ENCODE results near the gene SEPTIN11.
"Not testable (repeated sequence)": the region's sequence is repeated elsewhere in the genome, so short reads cannot be mapped to it uniquely, and the experiment has no call there.

Gene SEPTIN11

GRCh38 chr4:76952656-76953582 is 3.4 kb downstream of the SEPTIN11 start:
- FAIRE-seq, result no peak

- FAIRE-seq, result no peak
These were observed 4.4 kb downstream of the SEPTIN11 start for GRCh38 chr4:76953956-76954355.

DNA sequence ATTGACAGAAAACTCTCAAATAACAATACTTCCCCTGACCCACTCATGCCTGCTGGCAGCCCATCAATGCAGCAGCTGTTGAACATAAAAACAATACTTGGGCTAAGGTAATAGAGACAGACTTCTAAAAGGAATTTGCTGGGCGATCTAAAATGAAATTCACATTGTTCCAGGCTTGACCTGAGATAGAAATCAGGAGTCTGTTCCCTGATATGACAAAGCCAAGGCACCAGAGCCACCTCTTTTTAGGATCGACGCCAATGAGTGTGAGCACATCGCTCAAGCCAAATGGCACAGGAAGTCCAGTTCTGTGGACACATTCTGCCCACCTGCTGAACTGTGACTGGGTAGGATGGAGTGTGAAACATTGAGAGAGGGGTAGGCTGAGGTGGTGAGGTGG is 4.9 kb downstream of the SEPTIN11 start:
- no peak for FAIRE-seq

DNA sequence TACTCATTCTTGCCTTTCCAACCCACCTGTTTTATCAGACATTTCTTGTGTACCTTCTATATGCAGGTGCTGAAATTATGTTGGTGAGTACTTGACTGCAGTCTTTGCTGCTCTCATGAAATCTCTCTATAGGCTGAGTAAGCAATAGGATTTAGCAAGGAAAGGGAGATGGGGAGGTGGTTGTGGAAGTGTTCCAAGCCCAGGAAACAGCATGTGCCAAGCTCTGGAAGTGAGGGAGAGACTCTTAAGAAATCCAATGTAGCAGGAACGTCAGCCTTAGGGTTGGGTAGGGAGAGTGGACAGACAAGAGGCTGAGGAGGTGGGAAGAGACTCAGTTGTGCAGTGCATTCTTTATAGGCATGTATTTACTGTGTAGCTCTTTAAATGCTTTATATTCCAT is 5.6 kb downstream of the SEPTIN11 start:
- FAIRE-seq, result no peak

DNA sequence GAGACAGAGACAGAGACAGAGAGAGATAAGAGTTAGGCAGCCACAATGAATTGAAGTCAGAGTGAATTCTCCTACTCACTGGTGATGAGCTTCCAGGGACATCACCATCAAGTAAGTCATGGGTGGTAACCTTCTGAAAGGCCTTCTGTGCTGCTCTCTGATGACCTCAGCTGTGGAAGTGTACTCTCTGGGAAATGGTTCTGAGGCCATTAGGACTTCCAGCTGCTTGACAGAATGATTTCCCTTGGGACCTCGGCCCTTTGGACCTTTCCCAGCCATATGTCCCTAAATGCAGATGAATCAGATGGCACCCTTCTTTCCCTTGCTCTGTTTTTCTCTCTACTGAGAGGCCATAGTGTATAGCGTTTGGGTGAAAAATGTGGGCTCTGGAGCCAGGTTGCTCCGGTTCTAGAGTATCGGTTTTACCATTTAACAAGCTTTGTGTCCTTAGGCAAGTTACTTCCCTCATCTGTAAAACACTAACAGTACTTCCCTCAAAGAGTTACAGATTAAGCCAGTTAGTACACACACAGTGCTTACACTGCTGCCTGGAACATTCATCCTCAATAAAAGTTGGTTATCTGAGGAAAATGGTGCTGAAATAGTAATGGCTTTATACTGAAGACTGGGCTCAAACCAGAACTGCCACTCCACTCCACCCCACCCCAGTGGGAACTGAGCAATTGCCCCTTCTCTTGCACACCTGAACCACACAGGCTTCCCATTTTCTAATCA is 7.6 kb downstream of the SEPTIN11 start:
- no peak for FAIRE-seq

GRCh38 chr4:76958891-76959290 is 9.3 kb downstream of the SEPTIN11 start:
- FAIRE-seq, result no peak

DNA sequence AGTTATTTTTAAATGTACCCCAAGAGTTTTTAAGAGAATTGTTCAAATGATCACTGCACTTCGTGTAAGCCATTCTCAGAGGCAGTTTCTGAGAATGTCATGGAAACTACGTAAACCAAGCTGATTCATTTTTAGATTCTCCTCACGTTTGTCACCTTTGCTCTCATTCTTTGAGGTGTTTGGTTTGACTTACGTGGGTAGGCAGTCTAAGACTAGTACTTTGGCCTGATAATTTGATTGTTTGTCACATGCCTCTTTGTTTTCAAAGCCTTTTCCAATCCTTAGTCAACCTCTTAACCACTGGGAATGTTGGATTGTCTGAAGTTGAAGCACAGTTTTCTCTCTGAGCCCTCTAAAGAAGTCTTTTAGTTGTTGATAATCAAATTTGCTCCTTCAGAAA is 10.5 kb downstream of the SEPTIN11 start:
- no peak for FAIRE-seq

DNA sequence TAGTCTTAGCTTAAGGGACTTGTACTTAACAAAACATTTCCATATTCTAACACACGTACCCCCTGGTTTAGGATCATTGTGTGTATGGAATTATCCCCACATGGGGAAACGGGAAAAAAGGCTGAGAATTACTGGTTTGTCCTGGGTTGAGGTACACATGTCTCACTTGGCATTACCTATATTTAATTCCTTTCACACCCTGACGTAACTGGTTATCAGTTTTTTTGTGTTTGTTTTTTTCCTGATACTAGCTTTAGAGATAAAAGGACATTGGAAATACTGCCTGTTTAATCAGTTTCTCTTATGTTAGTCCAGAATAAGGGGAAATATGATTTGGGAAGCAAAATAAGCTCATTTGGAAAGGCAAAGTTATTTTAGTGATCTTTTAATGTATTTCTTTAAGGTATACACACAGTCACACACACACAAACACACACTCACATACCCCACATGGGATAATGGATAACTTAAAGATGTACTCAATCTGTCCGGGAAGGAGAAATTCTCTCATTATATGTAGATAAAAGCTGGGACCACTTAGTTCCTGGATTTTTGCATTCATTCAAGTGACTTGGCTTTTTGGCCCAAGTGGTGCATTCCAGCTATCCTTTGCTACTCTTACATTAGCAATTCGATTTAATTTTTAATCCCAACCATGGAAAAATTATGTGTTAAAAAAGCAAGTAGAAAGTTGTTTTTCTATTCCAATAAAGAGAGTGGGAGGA is 13.0 kb downstream of the SEPTIN11 start:
- no peak for FAIRE-seq

GRCh38 chr4:76963131-76963750 is 13.7 kb downstream of the SEPTIN11 start:
- no peak for FAIRE-seq

- not testable (repeated sequence) for FAIRE-seq
These were observed 14.4 kb downstream of the SEPTIN11 start for GRCh38 chr4:76963927-76964326.

DNA sequence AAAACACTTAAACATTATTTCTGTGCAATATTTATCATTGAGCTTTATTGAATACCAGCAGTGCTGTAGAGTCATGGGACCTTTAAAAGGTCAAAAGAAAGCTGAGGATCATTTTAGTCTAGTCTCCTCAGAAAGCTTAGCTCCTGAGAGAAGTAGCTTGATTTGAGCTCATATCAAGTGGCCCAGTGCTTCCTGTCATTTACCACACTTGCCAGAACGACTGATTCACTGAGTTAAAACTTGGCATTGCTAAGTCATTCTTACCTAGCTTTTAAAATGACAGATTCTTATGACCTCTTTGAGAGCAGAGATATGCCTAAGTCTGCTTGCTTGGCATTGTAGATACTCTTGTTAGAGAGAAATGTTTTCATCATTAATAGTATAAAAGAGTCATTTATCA is 15.2 kb downstream of the SEPTIN11 start:
- no peak for FAIRE-seq

DNA sequence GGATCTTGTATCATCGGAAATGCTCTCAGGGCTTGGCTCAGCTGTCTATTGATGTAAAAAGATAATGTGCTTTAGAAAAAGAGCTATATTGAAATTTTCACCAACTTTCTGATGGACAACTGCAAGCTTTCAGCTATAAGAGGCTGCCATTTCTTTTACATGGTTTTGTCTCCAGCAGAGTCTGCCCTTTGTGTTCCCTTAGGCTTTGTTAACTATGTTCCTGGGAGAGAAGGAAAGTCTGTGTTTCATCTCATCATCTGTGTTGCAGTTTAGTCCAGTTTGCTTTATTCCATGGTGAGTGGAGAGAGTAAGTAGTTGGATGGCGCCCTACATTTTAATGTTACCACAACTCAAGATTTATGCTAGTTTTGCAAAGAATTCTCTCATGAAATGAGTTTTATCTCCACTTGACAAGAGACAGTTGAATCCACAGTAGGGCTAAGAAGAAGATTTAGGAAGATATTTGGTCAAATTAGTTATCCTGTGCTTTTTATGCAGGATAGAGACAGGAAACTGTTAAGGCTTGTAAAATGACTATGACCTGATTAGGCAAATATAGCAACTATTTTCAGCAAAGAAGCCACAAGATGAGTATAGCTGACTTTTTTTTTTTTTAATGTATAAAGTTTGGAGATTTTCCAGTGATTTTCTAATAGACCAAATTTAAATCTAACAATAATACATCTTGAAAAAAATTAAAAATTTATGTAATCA is 16.5 kb downstream of the SEPTIN11 start:
- FAIRE-seq, result no peak

- no peak for FAIRE-seq
These were observed 19.4 kb downstream of the SEPTIN11 start for GRCh38 chr4:76968937-76969336.

DNA sequence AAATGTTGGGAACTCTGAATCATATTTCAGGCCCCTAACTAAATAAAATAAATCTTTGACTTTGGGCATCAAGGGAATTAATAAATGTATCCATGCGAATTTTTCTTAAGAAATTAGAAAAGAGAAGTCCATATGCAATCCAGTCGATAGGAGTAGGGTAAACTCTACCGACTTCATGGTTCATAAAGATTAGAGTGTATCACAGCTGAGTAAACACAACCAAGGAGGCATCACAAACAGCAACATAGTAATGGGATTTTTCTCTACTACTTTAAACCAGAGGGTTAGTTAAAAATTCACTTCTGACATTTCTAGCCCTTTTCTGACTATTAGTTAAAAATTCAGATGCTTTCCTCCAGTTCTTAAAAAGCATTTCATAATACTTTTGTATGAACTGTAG is 19.9 kb downstream of the SEPTIN11 start:
- no peak for FAIRE-seq

DNA sequence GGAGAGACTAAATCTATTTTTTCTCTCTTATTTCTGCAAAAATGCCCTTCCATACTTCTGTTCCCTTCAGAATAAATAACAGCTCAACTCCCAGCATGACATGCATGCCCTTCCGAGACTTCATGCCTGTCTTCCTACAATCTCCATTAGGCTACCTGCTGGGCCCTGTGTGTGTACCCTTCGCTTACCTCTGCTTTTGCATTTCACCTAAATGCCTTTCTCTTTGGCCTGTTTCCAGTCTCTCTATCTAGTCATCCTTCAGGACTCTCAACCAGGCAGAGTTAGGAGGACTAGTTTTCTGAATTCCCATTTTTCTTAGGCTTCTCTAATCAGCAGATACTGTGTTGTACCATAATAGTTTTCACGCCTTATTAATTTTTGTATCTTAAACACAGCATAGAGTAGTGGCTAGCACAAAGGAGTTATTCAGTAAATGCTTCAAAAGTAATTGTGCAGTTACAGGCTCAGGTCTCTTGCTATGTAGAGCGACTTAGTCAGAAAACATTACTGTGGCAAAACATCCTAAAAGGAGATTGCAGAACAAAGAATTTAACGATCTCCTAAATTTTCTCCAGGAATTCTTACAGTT is 20.5 kb downstream of the SEPTIN11 start:
- FAIRE-seq, result no peak

- FAIRE-seq, result no peak
These were observed 22.8 kb downstream of the SEPTIN11 start for GRCh38 chr4:76972306-76972705.

DNA sequence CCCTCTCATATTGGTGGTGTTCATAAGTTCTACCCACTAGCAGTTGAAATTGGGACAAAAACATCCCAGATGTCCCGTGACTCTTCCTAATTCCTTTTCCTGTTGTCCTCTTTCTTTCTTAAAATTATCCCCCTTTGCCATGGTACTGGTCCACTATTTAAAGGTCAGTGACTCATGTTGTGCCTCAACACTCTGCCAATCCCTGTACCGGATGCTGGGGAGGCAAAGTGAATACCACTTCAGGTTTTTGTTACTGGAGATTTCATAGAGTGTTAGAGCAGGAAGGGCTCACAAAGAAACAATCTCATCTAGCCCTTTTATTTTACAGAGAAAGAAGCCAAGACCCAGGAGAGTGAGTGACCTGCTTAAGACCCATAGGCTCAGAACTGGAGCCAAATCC is 24.6 kb downstream of the SEPTIN11 start:
- no peak for FAIRE-seq

GRCh38 chr4:76977113-76977512 is 27.6 kb downstream of the SEPTIN11 start:
- FAIRE-seq, result no peak

- FAIRE-seq, result no peak
These were observed 28.3 kb downstream of the SEPTIN11 start for GRCh38 chr4:76977736-76978350.

GRCh38 chr4:76979236-76979635 is 29.7 kb downstream of the SEPTIN11 start:
- no peak for FAIRE-seq

DNA sequence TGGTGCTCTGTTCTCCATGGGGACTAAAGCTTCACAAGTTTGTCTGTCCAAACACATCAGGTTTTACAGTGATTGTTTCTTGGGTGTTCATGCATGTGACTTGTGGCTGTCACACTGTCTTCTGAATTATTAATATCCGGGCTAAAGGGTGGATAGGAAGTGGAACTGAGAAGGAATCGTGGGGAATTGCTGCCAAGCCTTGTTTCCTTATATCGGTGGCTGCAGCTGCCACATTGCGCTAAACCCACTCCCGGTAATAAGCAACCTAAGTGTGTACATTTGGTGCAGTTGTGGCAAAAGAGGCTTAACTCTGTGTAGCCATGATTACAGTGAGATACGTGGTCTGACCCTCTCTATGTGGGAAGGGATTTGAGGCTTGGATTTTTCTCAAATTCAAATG is 30.7 kb downstream of the SEPTIN11 start:
- no peak for FAIRE-seq
